Measurements from ENCODE around the gene HSF4. TPM values are rescaled to one million over a fixed set of nuclear protein-coding genes. Genes with fewer than 3 reads are reported as not detected.

Gene HSF4
- total RNA-seq, 4 donors from 2014 or later: 17.3 to 44.3 (median 35.1) TPM

DNA sequence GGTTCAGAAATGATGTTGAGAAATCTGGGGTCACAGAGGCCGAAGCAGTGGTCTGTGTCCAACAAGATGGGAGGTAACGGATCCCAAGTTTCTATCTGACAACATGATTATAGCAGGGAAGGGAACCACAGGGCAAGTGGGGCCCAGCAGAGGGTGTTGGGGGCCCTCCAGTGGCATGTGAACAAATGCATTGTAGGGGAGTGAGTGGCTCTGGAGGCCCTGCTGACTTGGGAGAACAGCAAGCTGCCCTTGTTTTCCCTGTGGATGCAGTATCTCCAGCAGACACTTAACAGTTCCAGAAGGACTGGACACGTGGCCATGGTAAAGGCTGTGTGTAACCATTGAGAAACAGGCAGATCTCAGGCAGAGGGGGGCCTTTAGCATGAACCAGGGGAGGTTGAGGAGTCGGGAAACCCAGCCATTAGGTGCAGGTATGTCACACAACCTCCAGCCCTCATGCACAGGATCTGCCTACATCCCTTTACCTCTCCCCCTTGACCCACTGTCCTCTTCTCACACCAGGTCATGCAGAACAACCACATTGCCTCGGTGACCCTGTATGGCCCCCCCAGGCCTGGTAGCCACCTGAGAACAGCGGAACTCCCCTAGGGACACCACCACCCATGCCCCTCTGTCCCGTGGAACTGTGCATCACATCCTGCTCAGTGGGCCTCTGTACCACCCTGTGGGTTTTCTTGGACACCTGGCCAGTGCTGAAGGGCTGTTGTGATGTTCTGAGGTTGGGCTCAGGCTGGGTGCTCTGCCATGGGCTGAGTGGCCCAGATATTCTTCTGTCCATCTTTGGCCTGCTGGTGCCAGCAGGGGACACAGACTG is 17.8 kb upstream of the HSF4 start:
- TF ChIP-seq, protein P1, sequence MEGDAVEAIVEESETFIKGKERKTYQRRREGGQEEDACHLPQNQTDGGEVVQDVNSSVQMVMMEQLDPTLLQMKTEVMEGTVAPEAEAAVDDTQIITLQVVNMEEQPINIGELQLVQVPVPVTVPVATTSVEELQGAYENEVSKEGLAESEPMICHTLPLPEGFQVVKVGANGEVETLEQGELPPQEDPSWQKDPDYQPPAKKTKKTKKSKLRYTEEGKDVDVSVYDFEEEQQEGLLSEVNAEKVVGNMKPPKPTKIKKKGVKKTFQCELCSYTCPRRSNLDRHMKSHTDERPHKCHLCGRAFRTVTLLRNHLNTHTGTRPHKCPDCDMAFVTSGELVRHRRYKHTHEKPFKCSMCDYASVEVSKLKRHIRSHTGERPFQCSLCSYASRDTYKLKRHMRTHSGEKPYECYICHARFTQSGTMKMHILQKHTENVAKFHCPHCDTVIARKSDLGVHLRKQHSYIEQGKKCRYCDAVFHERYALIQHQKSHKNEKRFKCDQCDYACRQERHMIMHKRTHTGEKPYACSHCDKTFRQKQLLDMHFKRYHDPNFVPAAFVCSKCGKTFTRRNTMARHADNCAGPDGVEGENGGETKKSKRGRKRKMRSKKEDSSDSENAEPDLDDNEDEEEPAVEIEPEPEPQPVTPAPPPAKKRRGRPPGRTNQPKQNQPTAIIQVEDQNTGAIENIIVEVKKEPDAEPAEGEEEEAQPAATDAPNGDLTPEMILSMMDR (IDR thresholded peaks at IDR 0.05; ENCODE audit: low read depth): no peak

DNA sequence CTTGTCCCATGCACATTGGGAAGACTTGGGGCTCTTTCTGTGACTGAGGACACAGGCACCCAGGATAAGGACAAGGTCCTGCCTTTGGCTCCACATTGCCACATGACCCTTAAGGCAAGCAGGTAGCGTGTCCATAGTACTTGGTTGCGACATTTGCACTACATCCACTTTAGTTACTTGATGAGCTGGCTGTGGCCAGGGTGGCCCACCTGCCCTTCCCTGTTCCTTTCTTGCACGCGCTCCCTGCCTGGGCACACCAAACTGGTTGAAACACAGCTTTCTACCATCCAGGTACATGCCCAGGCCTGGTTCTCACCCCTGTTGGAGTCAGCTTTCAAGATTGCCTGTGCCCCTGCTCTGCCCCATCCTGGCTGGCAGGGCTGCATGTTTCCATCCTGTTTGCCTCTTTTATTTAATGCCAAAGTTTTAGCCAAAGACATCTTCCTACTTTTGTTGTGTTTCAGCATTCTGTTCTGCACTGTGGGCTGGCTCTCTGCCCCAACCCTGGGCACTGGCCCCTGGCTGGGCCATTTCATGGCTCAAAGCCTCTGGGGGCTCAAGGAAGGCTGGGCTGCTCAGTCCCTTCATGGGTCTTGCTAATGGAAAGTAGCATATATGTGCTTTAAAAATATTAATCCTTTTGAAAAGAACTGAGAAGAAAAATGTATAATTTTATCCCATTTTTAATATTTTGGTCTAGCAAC is 17.0 kb upstream of the HSF4 start:
- TF ChIP-seq, protein P1 (IDR thresholded peaks at IDR 0.05; ENCODE audit: low read depth): no peak

DNA sequence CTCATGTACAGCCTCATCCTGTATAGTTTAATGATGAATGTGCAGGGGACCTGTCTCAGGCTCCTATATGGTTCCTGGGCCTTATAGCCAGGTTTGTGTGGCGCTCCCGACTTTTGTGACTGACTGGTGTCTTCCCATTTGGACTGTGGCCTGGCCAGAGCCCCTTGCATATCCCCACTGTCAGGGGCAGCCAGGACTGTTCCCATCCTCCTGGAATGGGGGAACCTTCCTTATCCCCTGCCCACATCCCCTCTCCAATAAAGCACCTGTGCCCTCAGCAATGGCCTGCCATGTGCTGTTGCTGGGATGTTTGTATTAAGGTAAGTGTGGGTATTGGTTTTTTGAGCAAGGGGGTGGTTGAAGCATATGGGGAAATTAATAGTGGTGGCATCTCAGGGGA is 16.3 kb upstream of the HSF4 start:
- TF ChIP-seq, protein P1 (IDR thresholded peaks at IDR 0.05; ENCODE audit: low read depth): no peak

DNA sequence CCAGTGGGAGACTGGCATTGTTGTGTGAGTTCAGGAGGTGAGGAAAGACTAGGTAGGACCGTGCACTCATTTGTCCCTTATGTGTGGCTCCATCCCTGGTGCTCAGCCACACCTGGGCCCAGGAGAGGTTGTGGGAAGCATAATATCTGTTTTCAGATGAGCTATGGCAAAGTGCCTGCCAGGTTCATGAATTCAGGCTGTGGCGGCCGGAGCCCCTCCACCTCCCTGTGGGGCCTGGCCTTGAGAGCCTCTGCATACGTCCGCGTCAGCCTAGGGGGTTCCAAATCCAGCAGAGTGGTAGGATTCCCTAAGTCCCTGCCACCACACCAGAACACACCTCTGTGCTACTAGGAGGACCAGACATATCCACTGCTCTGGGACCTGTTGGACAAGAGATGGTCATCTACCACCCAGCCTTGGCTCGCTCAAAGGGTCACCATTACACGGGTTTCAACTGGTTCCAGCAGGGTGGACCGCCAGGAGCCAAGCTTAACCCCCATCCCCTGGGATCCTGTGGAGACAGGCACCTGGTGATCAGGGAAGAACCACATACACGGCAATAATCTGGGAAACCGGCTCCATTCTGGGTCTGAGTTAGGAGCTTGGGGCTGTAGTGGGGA is 15.8 kb upstream of the HSF4 start:
- TF ChIP-seq, protein P1 (IDR thresholded peaks at IDR 0.05; ENCODE audit: low read depth): no peak

DNA sequence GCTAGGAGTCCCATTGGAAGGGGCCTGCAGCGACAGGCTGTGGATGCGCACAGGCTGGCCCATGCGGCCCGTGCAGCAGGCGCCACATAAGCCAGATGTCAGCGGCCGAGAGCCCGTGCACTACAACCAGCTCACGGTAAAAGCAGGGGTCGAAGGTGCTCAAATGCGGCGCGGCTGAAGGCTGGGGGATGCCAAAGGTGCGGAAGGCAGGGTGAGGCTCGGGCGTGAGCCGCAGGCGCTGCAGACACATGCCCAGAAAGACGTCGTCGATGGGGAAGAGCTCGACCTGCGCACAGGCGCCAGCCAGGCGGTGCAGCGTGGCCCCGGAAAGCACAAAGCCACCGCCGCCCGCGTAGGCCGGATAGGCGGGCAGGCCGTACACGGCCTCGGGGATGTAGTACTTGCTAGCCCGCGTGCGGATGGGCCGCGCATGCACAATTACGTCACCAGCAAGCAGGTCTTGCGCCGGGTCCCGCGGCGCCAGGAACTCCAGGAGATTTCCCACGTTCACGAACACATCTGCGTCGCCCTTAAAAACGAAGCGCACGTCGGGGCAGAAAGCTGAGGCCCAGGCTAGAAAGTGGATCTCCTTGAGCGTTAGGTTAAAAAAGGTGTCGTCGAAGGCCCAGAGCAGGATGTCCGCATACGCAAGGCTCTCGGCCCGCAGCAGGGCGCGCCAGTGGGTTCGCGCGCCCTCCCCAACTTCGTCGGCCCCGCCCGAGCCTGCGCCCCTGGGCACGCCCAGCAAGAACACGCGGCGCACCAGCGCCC is 15.1 kb upstream of the HSF4 start:
- TF ChIP-seq, protein P1 (IDR thresholded peaks at IDR 0.05; ENCODE audit: low read depth): no peak

DNA sequence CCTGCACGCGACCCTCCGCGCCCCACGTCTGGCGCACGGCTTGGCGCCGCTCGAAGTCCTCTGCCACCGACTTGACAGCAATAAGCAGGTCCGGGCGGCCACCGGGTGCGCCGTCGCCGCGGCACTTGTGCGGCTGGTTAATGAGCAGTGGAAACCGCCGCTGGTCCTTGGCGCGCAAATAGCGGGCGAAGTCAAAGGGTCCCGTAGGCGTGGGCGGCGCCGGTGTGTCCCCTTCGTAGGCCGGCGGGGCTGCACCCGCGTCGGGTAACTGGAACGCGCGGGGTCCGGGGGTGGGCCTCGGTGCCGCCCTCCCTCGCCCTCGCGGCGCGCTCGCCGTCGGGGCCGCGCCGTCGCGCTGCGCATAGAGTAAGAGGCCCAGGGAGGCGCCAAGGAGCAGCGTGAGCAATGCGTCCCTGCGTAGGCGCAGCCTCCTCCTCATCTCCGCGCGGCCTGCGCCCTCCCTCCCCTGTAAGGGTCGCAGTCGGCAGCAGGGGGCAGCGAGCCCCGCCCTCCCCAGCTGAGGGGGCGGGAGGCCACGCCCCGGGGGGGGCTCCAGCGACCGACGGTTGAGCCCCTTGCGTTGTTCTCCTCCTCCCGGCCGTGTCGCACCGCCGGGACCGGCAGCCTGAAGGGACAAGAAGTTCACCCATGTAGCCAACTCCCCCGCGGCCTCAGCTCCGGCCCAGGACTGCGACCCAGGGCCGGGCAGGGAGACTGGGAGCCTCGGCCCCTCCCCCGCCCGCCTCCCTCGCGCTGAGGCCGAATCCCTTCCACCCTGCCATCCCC is 14.3 kb upstream of the HSF4 start:
- TF ChIP-seq, protein P1 (IDR thresholded peaks at IDR 0.05; ENCODE audit: low read depth): no peak
